Lower leg skin (tissue), 4 donors: ENCODE results near the gene JARID2. TPM values are rescaled to one million over a fixed set of nuclear protein-coding genes. Genes with fewer than 3 reads are reported as not detected.
A peak's percentile ranks its signal among the peaks of the same experiment; 100 is the strongest.

Source experiments
- DNase-seq, 2 donors: peaks; one replicate each; pipeline ENCODE4 v3.0.0-alpha.2; 2019; ENCODE audit warnings: low spot score in 2 of 2
- H3K4me3 ChIP-seq: fragments of 200-600 bp; sonication (generic); 2 replicates; pipeline ENCODE4 v1.5.1; 2017; ENCODE audit warnings: mild to moderate bottlenecking, low read depth; ENCODE audit not compliant: poor library complexity, severe bottlenecking
- POLR2A ChIP-seq, 2 donors: fragments of 450-650 bp; IDR thresholded peaks; one replicate each; pipeline ENCODE4 v1.6.1; 2016 to 2017; ENCODE audit warnings: antibody characterized with exemption in 2 of 2, mild to moderate bottlenecking in 1 of 2, moderate library complexity in 1 of 2
- WGBS, 2 donors: methylation state at CpG; one replicate each; pipeline ENCODE4 v1.1.5; 2018; 5-methylcytosine and 5-hydroxymethylcytosine counted together
- intact Hi-C: fragments of 100-400 bp; cut with DNase I; formaldehyde crosslinking; loops from one replicate; pipeline ENCODE4 v1.15.0; 2023; ENCODE audit warnings: low total_unique reads
- total RNA-seq, 4 donors: library from RNA; depleted of rRNA; stranded (reverse); fragments of >200 nt; gene quantifications; one replicate each; pipeline ENCODE4 v1.1.0, GENCODE V29; 2016
- TF ChIP-seq, protein P1 (sequence below), 3 donors: fragments of 450-650 bp; IDR thresholded peaks; one replicate each; pipeline ENCODE4 v1.5.1; 2016; ENCODE audit warnings: antibody characterized with exemption in 3 of 3, mild to moderate bottlenecking in 3 of 3, moderate library complexity in 2 of 3

Gene JARID2
- total RNA-seq, 4 donors from 2014 or later, result 17.9 to 24.2 (median 21.6) TPM

DNA sequence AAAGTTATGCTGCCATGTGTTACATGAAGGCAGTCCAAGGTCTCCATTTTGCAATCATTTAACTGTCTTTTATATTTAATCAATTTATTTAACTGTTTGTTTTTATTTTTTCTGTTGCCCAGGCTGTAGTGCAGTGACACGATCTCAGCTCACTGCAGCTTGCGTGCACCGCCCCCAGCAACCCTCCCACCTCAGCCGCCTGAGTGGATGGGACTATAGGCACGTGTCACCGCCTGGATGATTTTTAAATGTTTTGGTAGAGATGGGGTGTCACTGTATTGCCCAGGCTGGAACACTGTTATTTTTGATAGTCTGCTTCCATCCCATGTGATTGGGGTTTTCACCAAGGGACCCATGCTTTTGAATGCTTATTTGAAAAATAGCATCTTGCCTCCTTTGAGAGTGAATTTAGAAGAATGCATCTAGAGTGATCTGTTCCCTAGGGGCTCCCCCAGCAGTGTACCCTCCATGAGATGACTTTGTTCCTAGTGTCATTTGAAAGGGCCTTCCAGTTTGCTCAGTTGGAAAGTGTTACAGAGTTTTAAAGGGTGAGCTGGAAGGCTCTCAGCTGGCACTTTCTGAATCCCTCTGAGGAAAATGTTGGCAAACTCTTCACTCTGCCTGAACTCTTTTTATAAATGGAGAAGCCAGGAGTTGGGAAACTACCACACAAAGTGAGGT is 143.4 kb downstream of the JARID2 start:
- TF ChIP-seq, protein P1, sequence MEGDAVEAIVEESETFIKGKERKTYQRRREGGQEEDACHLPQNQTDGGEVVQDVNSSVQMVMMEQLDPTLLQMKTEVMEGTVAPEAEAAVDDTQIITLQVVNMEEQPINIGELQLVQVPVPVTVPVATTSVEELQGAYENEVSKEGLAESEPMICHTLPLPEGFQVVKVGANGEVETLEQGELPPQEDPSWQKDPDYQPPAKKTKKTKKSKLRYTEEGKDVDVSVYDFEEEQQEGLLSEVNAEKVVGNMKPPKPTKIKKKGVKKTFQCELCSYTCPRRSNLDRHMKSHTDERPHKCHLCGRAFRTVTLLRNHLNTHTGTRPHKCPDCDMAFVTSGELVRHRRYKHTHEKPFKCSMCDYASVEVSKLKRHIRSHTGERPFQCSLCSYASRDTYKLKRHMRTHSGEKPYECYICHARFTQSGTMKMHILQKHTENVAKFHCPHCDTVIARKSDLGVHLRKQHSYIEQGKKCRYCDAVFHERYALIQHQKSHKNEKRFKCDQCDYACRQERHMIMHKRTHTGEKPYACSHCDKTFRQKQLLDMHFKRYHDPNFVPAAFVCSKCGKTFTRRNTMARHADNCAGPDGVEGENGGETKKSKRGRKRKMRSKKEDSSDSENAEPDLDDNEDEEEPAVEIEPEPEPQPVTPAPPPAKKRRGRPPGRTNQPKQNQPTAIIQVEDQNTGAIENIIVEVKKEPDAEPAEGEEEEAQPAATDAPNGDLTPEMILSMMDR (IDR thresholded peaks at IDR 0.05), result no peak
- no peak for TF ChIP-seq POLR2A (IDR thresholded peaks at IDR 0.05)

DNA sequence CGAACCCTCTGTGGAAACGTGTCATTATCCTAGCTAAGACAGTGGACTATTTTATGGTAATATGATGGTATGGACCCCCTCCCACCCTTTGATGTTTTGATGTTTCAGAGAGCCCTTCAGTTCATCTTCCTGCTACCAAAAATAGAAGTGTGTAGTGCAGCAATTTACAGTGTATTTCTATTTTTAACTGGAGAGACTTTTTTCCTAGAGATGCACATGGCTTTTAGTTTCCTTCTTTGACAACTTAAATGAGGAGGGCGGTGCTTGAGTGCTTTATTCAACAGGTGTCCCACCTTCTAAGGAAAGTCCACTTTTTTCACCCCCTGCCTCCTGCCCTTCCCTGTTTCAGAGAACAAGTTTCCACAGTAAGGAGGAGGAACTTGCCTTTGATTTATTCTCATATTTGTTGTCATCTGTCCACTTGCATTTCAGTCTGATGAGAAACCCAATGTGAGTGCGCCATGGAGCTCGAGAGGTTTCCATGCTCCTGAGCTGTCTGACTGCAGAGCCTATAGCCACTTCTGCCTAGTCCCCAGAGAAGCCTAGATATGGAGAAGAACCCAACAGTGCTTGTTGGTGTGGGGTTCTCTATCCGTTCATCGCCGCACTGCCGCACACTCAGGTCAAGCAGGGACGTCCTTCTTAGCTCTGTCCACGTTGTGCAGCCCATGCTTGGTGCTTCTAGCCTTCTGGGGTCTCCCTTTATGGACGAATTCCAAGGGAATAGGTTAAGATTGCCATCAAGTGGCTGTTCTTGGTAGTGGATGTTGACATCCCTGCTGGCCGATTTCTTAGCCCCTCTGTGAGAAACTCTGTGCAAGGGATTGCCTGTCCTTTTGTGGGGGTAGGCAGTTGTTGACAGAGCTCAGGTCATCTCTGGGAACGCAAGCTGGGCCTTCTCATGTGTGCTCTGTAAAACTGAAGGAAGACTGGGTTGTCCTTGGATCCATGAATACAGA is 144.2 kb downstream of the JARID2 start:
- TF ChIP-seq POLR2A (IDR thresholded peaks at IDR 0.05), result no peak
- TF ChIP-seq, protein P1 (IDR thresholded peaks at IDR 0.05), result peak in 1 of 3 donors; percentile 7
- H3K4me3 ChIP-seq, result no peak overlapping the region
- intact Hi-C loops, result no loop called here
- WGBS, 2 donors, result 59 to 62% methylated on average over 14 of the region's 14 CpGs
- DNase-seq, result no peak

More for the DNA sequence above, 143.4 kb downstream of the JARID2 start:
- intact Hi-C loops, result no loop called here
- no peak for DNase-seq
- WGBS, 2 donors, result 80 to 84% methylated on average over 6 of the region's 6 CpGs
- H3K4me3 ChIP-seq, result no peak overlapping the region

DNA sequence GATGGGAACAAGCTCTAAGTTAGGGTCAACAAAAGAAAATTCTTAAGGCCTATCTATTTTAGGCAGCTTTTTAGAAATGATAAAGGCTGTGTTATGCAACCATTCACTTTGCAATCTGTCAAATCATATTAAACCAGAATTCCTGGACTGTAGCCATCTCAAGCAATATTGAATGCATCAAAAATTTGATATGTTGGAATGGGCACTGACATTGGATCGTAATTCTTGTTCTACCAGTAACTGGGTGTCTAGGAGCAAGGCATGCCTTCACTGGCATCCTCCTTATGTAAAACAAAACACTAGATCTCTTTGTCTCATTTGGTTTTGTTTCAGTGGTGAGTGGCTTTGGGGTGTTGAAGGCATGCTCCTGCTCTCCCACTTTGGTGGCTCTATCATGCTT is 145.6 kb downstream of the JARID2 start:
- intact Hi-C loops, result no loop called here
- TF ChIP-seq, protein P1 (IDR thresholded peaks at IDR 0.05), result no peak
- no peak for TF ChIP-seq POLR2A (IDR thresholded peaks at IDR 0.05)
- DNase-seq, result no peak
- H3K4me3 ChIP-seq, result no peak overlapping the region
- WGBS, 2 donors, result 42 to 45% methylated on average over 1 of the region's 1 CpG

DNA sequence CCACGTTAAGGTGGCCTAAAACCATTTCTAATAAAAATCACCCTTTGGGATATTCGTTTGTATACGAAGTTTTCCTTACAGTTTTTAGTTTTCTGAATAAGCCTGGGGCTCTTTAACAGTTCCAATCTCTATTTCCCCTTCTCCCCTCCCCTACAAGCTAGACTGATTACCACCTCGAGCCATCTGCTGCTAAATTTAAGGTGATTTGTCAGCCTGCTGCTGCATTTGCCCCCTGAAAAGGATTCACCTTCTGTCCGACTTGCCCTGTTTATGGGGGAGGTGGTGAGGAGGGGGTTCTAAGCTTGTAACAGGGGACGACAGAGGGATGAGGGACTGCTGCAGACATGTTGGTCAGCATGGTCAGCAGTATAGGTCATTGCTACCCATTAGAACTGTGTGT is 146.3 kb downstream of the JARID2 start:
- intact Hi-C loops, result no loop called here
- no peak for DNase-seq
- H3K4me3 ChIP-seq, result no peak overlapping the region
- WGBS, 2 donors, result 69 to 75% methylated on average over 6 of the region's 6 CpGs
- no peak for TF ChIP-seq POLR2A (IDR thresholded peaks at IDR 0.05)
- TF ChIP-seq, protein P1 (IDR thresholded peaks at IDR 0.05), result no peak

DNA sequence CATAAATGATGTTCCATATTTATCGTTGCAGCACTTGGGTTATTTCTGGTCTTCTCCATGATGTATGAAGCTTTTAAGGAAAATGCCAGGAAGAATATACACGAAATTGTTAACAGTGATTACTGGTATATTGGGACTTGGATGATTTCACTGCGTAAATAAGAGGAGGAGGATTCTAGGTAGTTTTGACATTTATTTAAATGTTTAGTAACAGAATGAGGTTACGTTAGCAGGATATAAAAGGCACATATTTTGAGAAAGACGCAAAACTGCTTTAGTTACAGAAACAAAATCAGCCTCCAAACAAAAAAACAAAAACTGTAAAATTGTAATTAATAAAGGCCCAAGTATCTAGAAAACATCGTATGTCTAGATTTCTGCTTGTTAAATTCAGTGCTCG is 147.7 kb downstream of the JARID2 start:
- 97 to 98% methylated on average over 7 of the region's 7 CpGs for WGBS, 2 donors
- intact Hi-C loops, result no loop called here
- no peak overlapping the region for H3K4me3 ChIP-seq
- TF ChIP-seq, protein P1 (IDR thresholded peaks at IDR 0.05), result no peak
- TF ChIP-seq POLR2A (IDR thresholded peaks at IDR 0.05), result no peak
- DNase-seq, result no peak
